M059J (cell line): Measurements from ENCODE around the gene BATF2. TPM values are rescaled to one million over a fixed set of nuclear protein-coding genes. Genes with fewer than 3 reads are reported as not detected.
"Not testable (repeated sequence)": the region's sequence is repeated elsewhere in the genome, so short reads cannot be mapped to it uniquely, and the experiment has no call there.

ENCODE experiments used
- DNase-seq: peaks from one replicate; pipeline ENCODE4 v3.0.0-alpha.2; 2012; ENCODE audit warnings: low read depth
- total RNA-seq: library from RNA; depleted of rRNA; stranded (reverse); fragments of >200 nt; shearing (Covaris generic); gene quantifications from 2 replicates; pipeline ENCODE4 v1.2.3, GENCODE V29; 2014; rRNA removed

Gene BATF2
- 5.9 and 6.2 TPM in 2 replicates for total RNA-seq

DNA sequence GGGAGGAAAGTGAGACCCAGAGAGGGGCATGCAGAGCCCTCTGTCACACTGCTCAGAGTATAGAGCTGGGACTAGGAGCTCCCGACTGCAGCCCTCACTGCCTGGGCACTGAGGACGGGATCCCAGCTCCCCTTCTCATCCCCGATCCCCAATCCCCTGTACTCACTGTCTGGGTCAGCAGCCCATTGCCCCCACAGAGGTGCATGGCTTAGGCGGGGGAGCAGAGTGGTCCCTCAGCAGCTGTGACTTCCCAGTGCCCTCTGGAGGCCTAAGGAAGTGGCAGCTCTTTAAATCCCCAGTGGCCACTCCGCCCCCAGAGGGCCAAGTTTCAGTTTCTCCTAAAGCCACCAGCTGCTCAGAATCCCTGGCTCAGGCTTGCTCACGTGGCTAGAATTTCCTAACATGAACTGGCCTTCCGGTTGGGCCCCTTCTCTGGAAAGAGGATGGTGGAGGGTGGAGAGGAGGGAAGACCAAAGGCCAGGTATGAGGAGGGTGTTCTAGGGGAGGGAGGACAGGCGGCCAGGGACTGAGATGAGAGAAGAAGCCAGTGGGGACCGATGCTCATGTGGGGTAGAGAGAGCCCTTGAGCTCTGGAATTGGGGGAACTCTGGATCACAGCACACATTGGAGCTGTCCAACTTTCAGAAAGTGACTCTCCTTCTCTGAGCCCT, at the start of gene BATF2:
BATF2 (minus strand) TSS at position 262 of the 671 bp plus-strand sequence; CDS start at position 205, 57 bp downstream.
- peak; percentile 91 for DNase-seq

GRCh38 chr11:65045728-65046127, 49.0 kb upstream of the BATF2 start:
- DNase-seq = no peak

GRCh38 chr11:65045061-65045460, 48.3 kb upstream of the BATF2 start:
- no peak for DNase-seq

GRCh38 chr11:65043881-65044501, 47.2 kb upstream of the BATF2 start:
- DNase-seq = peak; percentile 71

- DNase-seq = no peak
Observed at GRCh38 chr11:65042891-65043290, 46.1 kb upstream of the BATF2 start.

DNA sequence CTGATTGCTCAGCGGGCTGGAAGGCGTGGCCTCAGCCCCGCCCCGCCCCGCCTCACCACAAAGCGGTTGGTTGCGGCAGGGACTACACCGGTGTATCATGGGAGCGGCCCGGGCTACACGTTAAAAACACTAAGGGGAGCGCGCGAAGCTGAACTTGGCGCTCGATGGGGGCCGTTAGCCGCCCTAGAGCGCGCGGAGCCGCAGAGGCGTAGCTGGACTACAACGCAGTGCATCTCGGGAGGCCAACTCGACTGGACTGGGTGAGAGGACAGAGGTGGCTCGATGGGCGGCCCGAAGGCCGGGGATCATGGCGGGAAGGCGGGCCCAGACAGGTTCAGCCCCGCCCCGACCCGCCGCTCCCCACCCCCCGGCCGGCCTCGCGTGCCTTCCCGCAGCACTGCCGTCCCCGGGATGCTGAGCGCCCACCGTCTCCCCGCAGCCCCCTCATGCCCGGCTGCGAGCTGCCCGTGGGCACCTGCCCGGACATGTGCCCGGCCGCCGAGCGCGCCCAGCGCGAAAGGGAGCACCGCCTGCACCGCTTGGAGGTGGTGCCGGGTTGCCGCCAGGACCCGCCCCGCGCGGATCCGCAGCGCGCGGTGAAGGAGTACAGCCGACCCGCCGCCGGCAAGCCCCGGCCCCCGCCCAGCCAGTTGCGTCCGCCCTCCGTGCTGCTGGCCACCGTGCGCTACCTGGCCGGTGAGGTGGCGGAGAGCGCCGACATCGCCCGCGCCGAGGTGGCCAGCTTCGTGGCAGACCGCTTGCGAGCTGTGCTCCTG, 44.3 kb upstream of the BATF2 start, which contains the start of gene SAC3D1:
SAC3D1 (plus strand) TSS at position 364 of the 776 bp plus-strand sequence; CDS start at position 447, 83 bp downstream.
- DNase-seq = peak; percentile 98

- DNase-seq = no peak
Observed at GRCh38 chr11:65040520-65040846, 43.7 kb upstream of the BATF2 start.

DNA sequence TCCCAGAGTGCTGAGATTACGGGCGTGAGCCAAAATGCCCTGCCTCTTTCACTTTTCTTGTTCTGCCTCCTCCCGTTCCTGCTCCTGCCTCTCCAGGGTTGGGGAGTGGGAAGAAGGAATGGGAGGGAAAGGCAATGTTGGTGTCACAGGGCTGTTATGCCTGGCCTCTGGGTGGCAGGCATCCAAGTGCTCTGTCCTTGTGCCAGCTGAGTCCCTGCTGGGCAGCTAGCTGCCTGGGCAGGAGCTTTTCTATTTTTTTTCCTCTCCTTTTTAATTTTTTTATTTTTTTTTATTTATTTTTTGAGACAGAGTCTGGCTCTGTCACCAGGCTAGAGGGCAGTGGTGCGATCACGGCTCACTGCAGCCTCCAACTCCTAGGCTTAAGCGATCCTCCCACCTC, 40.2 kb upstream of the BATF2 start:
- DNase-seq = peak; percentile 20

DNA sequence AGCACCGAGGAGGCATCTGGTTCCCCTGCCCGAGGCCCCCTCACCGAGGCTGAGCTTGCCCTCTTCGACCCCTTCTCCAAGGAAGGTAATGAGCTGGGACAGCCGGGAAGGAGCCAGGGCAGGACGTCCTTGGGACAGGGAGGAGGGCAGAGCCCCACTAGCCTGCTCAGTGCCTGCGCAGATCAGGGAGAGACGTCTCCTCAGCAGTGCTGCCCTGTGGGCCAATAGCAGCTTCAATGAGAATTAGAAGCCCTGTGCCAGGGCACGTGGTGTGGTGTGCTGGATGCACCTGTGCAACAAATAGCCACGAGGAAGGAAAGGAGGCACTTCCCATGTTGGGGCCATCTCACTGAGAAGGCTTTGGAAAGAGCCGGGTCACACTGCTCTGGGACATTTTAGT, 38.8 kb upstream of the BATF2 start:
- no peak for DNase-seq

- no peak for DNase-seq
Observed at GRCh38 chr11:65034423-65034822, 37.7 kb upstream of the BATF2 start.

DNA sequence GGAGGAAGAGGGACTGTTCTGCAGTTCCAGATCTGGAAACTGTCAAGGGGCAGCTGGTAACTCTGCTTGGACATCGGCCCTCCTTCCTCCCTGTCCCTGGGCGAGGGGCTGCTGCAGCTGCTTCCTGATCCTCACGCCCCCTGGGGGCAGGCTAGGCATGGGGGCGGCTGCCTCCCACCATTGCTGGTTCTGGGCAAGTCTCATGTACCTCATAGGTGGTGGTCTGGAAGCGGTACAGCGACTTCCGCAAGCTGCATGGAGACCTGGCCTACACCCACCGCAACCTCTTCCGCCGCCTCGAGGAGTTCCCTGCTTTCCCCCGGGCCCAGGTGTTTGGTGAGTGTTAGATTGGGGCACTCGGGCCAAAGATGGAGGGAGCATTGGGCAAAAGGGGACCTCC, 35.4 kb upstream of the BATF2 start:
- DNase-seq = no peak

DNA sequence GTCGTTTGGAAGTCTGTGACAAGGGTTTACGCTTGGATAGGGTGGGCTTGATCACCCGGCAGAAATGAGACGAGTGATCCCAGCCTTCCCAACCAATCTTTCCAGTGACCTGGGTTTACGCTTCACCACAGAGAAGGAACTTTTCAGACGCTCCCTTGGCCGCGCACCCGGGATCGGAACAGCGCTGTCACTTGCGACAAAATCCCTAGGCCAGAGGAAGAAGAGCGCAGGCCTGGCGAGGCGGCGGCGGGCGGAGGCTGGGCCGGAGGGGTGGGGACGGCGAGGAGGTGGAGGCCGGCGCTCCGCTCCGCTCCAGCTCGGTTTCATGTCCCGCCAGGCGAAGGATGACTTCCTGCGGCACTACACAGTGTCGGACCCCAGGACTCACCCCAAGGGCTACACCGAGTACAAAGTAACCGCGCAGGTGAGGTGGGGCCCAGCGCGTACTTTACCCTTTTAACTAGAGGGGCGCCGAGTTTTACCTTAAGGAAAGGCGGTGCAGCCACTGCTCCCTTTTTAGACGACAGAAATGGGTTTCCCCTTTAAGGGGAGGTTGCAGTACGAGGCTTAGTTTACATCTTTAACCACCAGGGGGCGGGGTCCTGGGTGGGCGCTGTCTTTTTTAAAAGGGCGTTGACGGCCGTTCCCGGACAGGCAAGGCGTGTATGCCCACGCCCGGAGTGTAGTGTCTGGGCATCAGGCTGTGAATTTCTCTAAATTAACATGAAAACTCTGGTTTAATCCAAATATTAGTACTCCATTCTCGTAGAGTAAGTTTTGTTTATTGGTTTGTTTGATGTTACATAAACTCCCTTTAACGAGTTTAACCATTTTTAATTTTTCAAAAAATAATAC, 30.7 kb upstream of the BATF2 start, which contains the start of gene SNX15:
SNX15 (plus strand) TSS at position 227 of the 855 bp plus-strand sequence; CDS start at position 326, 99 bp downstream.
- DNase-seq = peak; percentile 93

DNA sequence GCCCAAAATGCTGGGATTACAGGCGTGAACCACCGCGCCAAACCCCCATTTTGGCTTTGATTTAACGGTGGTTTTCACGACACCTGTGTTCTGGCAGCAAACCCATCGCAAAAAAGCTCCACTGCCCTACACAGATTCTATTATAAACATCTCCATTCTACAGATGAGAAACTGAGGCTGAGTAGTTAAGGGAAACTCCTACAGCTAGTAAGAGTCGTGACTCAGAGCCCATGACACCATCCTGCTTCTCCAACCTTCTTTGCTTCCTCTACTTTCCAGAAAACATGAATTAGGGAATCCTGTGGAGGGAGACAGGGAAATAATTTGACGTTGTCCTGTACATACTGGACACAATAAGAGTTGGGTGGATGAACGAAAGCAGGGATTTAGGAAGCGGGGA, 30.0 kb upstream of the BATF2 start:
- DNase-seq = no peak

DNA sequence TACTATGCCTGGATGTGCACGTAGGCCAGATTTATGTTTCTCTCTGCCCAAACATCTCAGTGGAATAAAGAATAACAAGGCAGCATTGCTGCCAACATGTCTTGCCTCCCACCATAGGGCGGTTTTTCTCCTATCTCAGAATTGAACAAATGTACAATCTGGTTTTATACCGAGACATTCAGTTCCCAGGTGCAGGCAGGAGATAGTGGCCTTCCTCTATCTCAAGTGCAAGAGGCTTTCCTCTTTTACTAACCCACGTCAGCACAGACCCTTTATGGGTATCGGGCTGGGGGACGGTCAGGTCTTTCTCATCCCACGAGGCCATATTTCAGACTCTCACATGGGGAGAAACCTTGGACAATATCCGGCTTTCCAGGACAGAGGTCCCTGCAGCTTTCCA, 26.7 kb upstream of the BATF2 start:
- not testable (repeated sequence) for DNase-seq

DNA sequence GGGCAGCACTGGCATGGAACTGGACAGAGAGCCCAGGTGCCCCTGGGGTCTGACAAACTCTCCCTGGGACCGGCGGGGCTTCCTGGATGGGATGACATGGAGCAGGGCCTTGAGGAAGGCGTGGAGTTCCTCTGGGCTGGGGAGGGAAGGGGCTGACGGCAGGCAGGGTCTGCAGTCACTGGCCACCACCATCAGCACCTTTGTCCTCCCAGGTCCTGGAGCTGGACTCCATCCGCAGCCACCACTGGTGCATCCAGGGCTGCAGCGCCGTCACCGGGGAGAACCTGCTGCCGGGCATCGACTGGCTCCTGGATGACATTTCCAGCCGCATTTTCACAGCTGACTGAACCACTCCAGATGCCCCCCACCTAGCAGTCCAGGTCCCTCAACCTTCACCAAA, 24.7 kb upstream of the BATF2 start:
- DNase-seq = no peak

- DNase-seq = no peak
Observed at GRCh38 chr11:65021003-65021402, 24.2 kb upstream of the BATF2 start.

DNA sequence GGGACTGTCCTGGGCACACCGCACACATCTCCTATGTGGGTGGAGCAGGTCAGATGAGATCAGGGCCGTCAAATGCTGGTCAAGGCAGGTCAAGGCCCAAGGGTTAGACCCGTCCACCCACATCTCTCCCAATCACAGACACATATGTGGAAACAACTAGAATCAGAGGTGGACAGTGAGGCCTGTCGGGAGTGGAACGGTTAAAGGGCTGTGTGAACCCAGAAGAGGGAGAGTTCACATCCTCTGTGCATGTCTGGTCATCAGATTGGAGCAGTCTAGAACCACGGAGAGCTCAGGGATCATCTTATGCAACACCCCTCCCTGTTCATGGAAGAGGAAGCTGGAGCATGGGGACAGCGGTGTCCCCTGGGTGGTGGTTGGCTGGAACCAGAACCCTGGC, 23.1 kb upstream of the BATF2 start:
- no peak for DNase-seq

DNA sequence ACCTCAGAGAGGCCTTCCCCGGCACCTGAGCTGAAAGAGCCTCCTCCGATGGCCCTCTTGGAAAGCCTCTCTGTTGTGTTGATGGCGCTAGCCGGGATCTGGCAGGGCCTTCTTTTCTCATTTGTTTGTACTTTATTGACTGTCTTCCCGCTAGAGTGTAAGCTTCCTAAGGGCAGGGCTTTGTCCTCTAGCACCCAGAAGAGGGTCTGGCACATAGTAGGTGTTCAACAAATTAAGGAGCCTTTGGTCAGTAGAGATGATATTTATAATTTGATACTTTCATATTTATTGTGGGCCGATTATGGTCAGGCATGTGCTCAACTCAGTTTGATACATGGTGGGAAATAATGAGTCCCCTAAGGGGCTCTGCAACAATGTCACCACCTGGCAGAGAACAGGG, 21.2 kb upstream of the BATF2 start:
- DNase-seq = no peak

- DNase-seq = no peak
Observed at GRCh38 chr11:65016705-65017104, 19.9 kb upstream of the BATF2 start.

DNA sequence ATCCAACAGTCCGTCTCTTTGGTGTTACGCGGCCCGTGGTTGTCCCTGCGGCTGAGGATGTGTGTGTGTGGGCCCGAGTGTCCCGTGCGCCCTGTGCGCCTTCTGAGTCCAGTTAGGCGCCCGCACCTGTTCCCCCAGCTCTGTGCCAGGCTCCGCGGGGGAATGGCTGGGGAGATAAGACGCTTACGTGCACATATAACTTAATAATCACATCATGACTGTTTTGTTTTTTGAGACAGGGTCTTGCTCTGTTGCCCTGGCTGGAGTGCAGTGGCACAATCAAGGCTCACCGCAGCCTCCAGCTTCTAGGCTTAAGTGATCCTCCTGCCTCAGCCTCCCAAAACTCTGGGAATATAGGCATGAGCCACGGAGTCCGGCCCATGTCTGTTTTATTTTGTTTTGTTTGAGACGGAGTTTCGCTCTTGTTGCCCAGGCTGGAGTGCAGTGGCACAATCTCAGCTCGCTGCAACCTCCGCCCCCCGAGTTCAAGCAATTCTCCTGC, 18.0 kb upstream of the BATF2 start:
- DNase-seq = no peak

DNA sequence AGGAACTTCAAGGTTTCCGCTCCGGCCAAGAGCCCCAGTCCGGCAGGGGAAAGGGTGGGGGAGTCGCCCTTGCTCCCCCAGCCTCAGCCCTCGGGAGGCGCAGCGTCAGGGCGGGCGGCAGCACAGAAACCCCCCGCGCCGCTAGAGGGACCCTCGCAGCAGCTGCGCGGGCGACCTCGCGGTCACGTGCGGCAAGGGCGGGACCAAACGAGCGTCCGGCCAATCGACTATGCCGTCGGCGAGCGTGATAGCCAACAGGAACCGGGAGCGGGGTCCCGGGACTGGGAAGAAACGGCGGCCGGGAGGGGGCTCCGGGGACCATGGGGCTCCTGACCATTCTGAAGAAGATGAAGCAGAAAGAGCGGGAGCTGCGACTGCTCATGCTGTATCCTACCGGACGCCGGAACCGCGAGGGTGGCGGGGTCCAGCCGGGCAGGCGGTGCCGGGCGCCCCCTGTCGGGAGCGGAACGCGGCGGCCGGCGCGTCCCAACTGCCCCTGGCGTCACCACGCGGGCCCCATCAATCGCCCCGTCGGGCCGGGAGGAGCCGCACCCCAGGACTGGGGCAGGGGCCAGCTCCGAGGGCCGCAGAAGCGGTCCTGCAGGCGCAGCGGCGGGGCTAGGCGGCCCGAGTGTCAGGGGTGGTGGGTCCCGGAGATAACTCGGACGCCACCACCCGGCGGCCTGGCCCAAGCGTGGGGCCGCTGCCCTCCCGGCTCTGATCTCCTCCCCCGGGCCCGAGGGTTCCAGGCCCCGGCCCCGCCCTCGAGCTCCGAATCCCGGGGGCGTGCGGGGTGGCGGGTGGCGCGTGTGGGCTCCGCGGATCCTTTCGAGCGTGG, 17.3 kb upstream of the BATF2 start, which contains the start of gene ARL2:
ARL2 (plus strand) TSS at position 273 of the 838 bp plus-strand sequence; CDS start at position 321, 48 bp downstream.
- peak; percentile 85 for DNase-seq
